ENCODE results near the gene VTA1.

VTA1 gene

DNA sequence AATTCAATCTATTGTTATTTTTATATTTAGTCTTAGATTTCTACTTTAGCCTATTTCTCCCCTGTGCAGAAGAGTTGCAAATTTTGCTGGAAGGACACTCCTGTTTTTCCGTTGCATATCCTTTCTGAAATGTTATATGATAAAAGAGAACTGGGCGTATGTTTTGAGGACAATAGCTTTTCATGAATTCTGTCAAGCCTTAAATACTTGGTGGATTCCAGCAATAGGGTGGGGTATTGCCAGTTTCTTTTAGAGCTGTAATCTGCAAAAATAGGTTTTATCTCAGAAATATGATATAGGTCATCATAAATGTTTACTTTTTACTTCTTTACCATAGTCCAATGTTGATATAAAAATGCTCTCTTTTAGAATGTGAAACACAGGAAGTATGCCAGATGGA lies 42.0 kb downstream of the VTA1 start:
- Histone ChIP-seq H3K36me3 (ENCODE audit: control insufficient read depth, insufficient read depth, low read length) (peaks cover 6% of the 10 kb centered on the region), H3K9me3 (ENCODE audit: control insufficient read depth, low read length) (no peaks in the 10 kb centered on the region), H3K4me3 (ENCODE audit: extremely low read depth, insufficient read depth, low read length, poor library complexity, severe bottlenecking) (no peak overlapping the region), H3K27ac (ENCODE audit: low read depth, low read length, severe bottlenecking) (no peak overlapping the region), H3K4me1 (ENCODE audit: control insufficient read depth, insufficient read depth, low read length, poor library complexity, severe bottlenecking) (no peaks in the 10 kb centered on the region)
- 100% methylated on average over 2 of the region's 2 CpGs for WGBS, 2 experiments (ENCODE audit: insufficient coverage in 2 of 2)

GRCh38 chr6:142192343-142192742 lies 45.3 kb downstream of the VTA1 start:
- Histone ChIP-seq H3K9me3 (ENCODE audit: control insufficient read depth, low read length) (no peaks in the 10 kb centered on the region), H3K36me3 (ENCODE audit: control insufficient read depth, insufficient read depth, low read length) (peaks cover 6% of the 10 kb centered on the region), H3K4me3 (ENCODE audit: extremely low read depth, insufficient read depth, low read length, poor library complexity, severe bottlenecking) (no peak overlapping the region), H3K4me1 (ENCODE audit: control insufficient read depth, insufficient read depth, low read length, poor library complexity, severe bottlenecking) (no peaks in the 10 kb centered on the region), H3K27ac (ENCODE audit: low read depth, low read length, severe bottlenecking) (no peak overlapping the region)
- WGBS, 2 experiments (ENCODE audit: insufficient coverage in 2 of 2): no CpG with 5 or more reads among the region's 1 CpG

DNA sequence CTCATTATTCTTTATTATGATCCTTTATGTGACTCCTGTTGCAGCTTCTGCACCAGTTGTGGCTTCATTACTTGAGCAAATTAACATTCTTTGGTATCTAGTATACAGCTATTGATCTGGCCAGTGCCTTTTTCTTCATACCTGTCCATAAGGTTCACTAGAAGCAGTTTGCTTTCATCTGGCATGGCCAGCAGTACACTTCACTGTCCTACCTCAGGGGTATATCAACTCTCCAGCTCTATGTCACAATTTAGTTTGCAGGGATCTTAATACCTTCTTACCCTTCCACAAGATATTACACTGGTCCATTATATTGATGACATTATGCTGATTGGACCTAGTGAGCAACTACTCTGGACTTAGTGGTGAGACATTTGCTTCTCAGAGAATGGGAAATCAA lies 46.6 kb downstream of the VTA1 start:
- Histone ChIP-seq H3K4me1 (ENCODE audit: control insufficient read depth, insufficient read depth, low read length, poor library complexity, severe bottlenecking) (no peaks in the 10 kb centered on the region), H3K9me3 (ENCODE audit: control insufficient read depth, low read length) (no peaks in the 10 kb centered on the region), H3K27ac (ENCODE audit: low read depth, low read length, severe bottlenecking) (no peak overlapping the region), H3K4me3 (ENCODE audit: extremely low read depth, insufficient read depth, low read length, poor library complexity, severe bottlenecking) (no peak overlapping the region), H3K36me3 (ENCODE audit: control insufficient read depth, insufficient read depth, low read length) (peaks cover 10% of the 10 kb centered on the region)

DNA sequence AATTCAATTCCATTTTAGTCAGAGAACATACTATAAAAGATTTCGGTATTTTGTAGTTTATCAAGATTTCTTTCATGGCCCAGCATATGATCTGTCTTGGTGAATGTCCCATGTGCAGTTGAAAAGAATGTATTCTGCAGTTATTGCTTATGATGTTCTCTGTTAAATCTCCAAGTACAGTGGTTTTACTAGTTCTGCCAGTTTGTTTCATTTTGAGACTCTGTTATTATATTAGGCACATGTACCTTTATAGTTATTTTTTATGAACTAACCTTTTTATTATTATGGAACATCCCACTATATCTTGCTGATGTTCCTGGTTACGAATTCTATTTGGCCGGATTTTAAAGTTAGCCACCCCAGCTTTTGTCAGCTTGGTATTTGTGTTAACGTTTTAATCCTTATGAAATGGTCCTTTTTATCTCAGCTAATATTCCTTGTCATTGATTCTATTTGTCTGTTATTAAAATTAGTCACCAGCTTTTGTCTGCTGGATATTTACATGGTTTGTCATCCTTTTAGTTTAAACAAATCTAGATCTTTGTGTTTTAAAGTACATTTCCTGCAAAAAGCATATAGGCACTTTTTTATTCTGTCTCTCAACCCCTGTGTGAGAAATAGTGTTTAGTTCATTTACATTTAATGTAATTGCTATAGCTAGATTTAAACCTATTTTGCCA lies 48.9 kb downstream of the VTA1 start:
- no CpG with 5 or more reads among the region's 4 CpGs for WGBS, 2 experiments (ENCODE audit: insufficient coverage in 2 of 2)
- H3K4me3 ChIP-seq (ENCODE audit: extremely low read depth, insufficient read depth, low read length, poor library complexity, severe bottlenecking): no peak overlapping the region

DNA sequence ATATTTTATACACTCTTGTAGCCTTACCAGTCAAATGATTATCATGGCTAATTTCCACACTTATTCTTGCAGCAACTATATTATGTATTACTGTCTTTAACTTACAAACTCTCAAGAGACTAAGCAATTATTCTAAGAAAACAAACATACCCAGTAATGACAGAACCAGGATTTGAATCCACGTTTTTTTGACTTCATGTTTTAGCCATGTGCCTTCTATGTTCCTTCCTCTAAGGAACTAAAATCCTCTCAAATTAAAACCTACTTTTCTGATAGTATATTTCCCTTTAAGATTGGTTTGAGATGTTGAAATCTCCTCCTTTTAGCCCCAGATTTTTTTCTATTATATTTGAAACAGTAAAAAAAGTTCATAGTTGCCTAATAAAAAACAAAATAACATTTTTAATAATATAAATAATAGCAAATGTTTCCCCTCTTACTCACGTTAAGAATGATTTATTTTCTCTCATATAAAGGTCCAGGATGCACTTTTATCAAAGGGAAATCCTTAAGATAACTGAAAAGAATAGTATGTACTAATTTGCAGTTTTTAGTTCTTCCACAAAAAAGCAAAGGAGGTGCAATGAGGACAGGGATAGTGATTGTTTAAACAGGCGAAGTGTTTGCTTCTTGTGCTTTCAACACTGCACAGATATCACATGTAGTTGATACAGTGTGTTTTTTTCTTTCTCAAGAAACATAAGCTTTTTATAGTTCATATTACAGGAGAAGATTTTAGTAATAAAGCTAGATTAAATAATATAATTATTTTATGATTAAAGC lies 54.0 kb downstream of the VTA1 start:
- no peaks in the 10 kb centered on the region for H3K4me1 ChIP-seq (ENCODE audit: control insufficient read depth, insufficient read depth, low read length, poor library complexity, severe bottlenecking)
- H3K27ac ChIP-seq (ENCODE audit: low read depth, low read length, severe bottlenecking): no peak overlapping the region
- H3K4me3 ChIP-seq (ENCODE audit: extremely low read depth, insufficient read depth, low read length, poor library complexity, severe bottlenecking): no peak overlapping the region
- peaks cover 19% of the 10 kb centered on the region for H3K36me3 ChIP-seq (ENCODE audit: control insufficient read depth, insufficient read depth, low read length)
- WGBS, 2 experiments (ENCODE audit: insufficient coverage in 2 of 2): no CpG with 5 or more reads among the region's 3 CpGs
- H3K9me3 ChIP-seq (ENCODE audit: control insufficient read depth, low read length): no peaks in the 10 kb centered on the region

More for the DNA sequence above, 48.9 kb downstream of the VTA1 start:
- H3K9me3 ChIP-seq (ENCODE audit: control insufficient read depth, low read length): no peaks in the 10 kb centered on the region
- H3K27ac ChIP-seq (ENCODE audit: low read depth, low read length, severe bottlenecking): no peak overlapping the region
- H3K36me3 ChIP-seq (ENCODE audit: control insufficient read depth, insufficient read depth, low read length): peaks cover 13% of the 10 kb centered on the region
- no peaks in the 10 kb centered on the region for H3K4me1 ChIP-seq (ENCODE audit: control insufficient read depth, insufficient read depth, low read length, poor library complexity, severe bottlenecking)

GRCh38 chr6:142207265-142207877 lies 60.3 kb downstream of the VTA1 start:
- no peak overlapping the region for H3K4me3 ChIP-seq (ENCODE audit: extremely low read depth, insufficient read depth, low read length, poor library complexity, severe bottlenecking)
- no peak overlapping the region for H3K27ac ChIP-seq (ENCODE audit: low read depth, low read length, severe bottlenecking)
- peaks cover under 1% of the 10 kb centered on the region for H3K9me3 ChIP-seq (ENCODE audit: control insufficient read depth, low read length)
- WGBS, 2 experiments (ENCODE audit: insufficient coverage in 2 of 2): 60% methylated on average over 1 of the region's 4 CpGs; no CpG with 5 or more reads in 1 of the 2 experiments
- H3K4me1 ChIP-seq (ENCODE audit: control insufficient read depth, insufficient read depth, low read length, poor library complexity, severe bottlenecking): no peaks in the 10 kb centered on the region
- H3K36me3 ChIP-seq (ENCODE audit: control insufficient read depth, insufficient read depth, low read length): peaks cover 50% of the 10 kb centered on the region

- peaks cover 15% of the 10 kb centered on the region for H3K9me3 ChIP-seq (ENCODE audit: control insufficient read depth, low read length)
- WGBS, 2 experiments (ENCODE audit: insufficient coverage in 2 of 2): 100% methylated on average over 4 of the region's 4 CpGs; no CpG with 5 or more reads in 1 of the 2 experiments
- no peak overlapping the region for H3K4me3 ChIP-seq (ENCODE audit: extremely low read depth, insufficient read depth, low read length, poor library complexity, severe bottlenecking)
- no peak overlapping the region for H3K27ac ChIP-seq (ENCODE audit: low read depth, low read length, severe bottlenecking)
- no peaks in the 10 kb centered on the region for H3K4me1 ChIP-seq (ENCODE audit: control insufficient read depth, insufficient read depth, low read length, poor library complexity, severe bottlenecking)
- H3K36me3 ChIP-seq (ENCODE audit: control insufficient read depth, insufficient read depth, low read length): peaks cover 62% of the 10 kb centered on the region
Observed at GRCh38 chr6:142210606-142211005, 63.5 kb downstream of the VTA1 start.

DNA sequence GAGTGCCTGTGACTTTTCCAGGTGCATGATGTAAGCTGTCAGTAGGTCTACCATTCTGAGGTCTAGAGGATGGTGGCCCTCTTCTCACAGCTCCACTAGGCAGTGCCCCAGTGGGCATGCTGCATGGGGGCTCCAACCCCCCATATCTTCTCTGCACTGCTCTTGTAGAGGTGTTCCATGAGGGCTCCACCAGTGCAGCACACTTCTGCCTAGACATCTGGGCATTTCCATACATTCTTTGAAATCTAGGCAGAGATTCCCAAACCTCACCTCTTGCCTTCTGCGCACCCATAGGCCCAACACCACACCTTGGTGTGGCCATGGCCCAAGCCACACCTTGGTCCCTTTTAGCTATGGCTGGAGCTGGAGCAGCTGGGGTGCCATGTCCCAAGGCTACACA lies 66.3 kb downstream of the VTA1 start:
- Histone ChIP-seq H3K36me3 (ENCODE audit: control insufficient read depth, insufficient read depth, low read length) (peaks cover 50% of the 10 kb centered on the region), H3K9me3 (ENCODE audit: control insufficient read depth, low read length) (peaks cover 15% of the 10 kb centered on the region), H3K4me3 (ENCODE audit: extremely low read depth, insufficient read depth, low read length, poor library complexity, severe bottlenecking) (no peak overlapping the region), H3K27ac (ENCODE audit: low read depth, low read length, severe bottlenecking) (no peak overlapping the region), H3K4me1 (ENCODE audit: control insufficient read depth, insufficient read depth, low read length, poor library complexity, severe bottlenecking) (no peaks in the 10 kb centered on the region)
- 80 to 89% methylated on average over 1 of the region's 1 CpG for WGBS, 2 experiments (ENCODE audit: insufficient coverage in 2 of 2)

DNA sequence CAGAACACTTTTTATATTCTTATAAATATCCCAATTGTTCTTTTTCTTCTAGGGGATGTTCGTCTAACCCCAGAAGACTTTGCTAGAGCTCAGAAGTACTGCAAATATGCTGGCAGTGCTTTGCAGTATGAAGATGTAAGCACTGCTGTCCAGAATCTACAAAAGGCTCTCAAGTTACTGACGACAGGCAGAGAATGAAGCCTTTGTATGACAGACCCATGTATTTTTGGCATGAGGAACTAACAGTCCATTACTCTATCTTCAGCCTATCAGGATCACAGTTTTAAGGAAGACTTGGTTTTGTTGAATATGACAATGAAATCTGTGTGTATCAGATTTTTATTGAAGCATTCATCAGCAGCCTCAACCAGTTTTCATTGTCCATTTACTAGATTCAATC lies 71.4 kb downstream of the VTA1 start:
- H3K4me1 ChIP-seq (ENCODE audit: control insufficient read depth, insufficient read depth, low read length, poor library complexity, severe bottlenecking): no peaks in the 10 kb centered on the region
- H3K27ac ChIP-seq (ENCODE audit: low read depth, low read length, severe bottlenecking): no peak overlapping the region
- no peak overlapping the region for H3K4me3 ChIP-seq (ENCODE audit: extremely low read depth, insufficient read depth, low read length, poor library complexity, severe bottlenecking)
- 76 to 80% methylated on average over 1 to 2 of the region's 2 CpGs for WGBS, 2 experiments (ENCODE audit: insufficient coverage in 2 of 2)
- H3K36me3 ChIP-seq (ENCODE audit: control insufficient read depth, insufficient read depth, low read length): peaks cover 20% of the 10 kb centered on the region
- peaks cover 4% of the 10 kb centered on the region for H3K9me3 ChIP-seq (ENCODE audit: control insufficient read depth, low read length)

GRCh38 chr6:142222022-142222421 lies 75.0 kb downstream of the VTA1 start:
- WGBS, 2 experiments (ENCODE audit: insufficient coverage in 2 of 2): 98% methylated on average over 6 of the region's 6 CpGs
- H3K4me1 ChIP-seq (ENCODE audit: control insufficient read depth, insufficient read depth, low read length, poor library complexity, severe bottlenecking): peaks cover 4% of the 10 kb centered on the region
- H3K4me3 ChIP-seq (ENCODE audit: extremely low read depth, insufficient read depth, low read length, poor library complexity, severe bottlenecking): no peak overlapping the region
- peaks cover 7% of the 10 kb centered on the region for H3K36me3 ChIP-seq (ENCODE audit: control insufficient read depth, insufficient read depth, low read length)
- H3K27ac ChIP-seq (ENCODE audit: low read depth, low read length, severe bottlenecking): no peak overlapping the region
- no peaks in the 10 kb centered on the region for H3K9me3 ChIP-seq (ENCODE audit: control insufficient read depth, low read length)

DNA sequence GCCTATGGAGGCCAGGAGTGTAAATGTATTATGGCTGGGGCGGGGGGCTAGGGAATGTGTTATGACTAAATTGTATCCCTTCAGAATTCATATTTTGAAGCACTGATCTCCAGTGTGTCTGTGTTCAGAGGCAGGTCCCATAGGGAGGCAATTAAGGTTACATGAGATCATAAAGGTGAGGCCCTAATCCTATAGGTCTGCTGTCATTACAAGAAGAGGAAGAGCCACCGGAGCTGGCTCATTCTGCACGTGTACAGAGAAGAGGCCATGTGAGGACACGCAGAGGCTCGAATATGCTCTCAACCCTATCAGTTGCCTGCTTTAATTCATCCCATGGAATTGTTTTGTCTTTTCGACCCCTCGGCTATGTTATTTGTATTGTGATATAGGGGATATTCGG lies 76.9 kb downstream of the VTA1 start:
- 85 to 91% methylated on average over 4 of the region's 8 CpGs for WGBS, 2 experiments (ENCODE audit: insufficient coverage in 2 of 2)
- Histone ChIP-seq H3K4me3 (ENCODE audit: extremely low read depth, insufficient read depth, low read length, poor library complexity, severe bottlenecking) (no peak overlapping the region), H3K4me1 (ENCODE audit: control insufficient read depth, insufficient read depth, low read length, poor library complexity, severe bottlenecking) (peaks cover 4% of the 10 kb centered on the region), H3K36me3 (ENCODE audit: control insufficient read depth, insufficient read depth, low read length) (peaks cover 3% of the 10 kb centered on the region), H3K9me3 (ENCODE audit: control insufficient read depth, low read length) (no peaks in the 10 kb centered on the region), H3K27ac (ENCODE audit: low read depth, low read length, severe bottlenecking) (no peak overlapping the region)
